HepG2 (cell line): ENCODE measurements around the gene RORC. TPM values are rescaled to one million over a fixed set of nuclear protein-coding genes. Genes with fewer than 3 reads are reported as not detected.

Source experiments
- ARID2 ChIP-seq: sonication (generic); formaldehyde crosslinking; IDR thresholded peaks from 2 replicates; pipeline ENCODE4 v1.8.1; 2022; ENCODE audit warnings: mild to moderate bottlenecking, missing genetic modification reagents, borderline replicate concordance
- BCL3 ChIP-seq: sonication (generic); formaldehyde crosslinking; IDR thresholded peaks from 2 replicates; pipeline ENCODE4 v1.5.1; 2020; ENCODE audit warnings: mild to moderate bottlenecking, missing genetic modification reagents, moderate library complexity
- E2F5 ChIP-seq: sonication (generic); formaldehyde crosslinking; conservative IDR thresholded peaks from 2 replicates; pipeline ENCODE4 v1.4.0; 2020; ENCODE audit warnings: missing genetic modification reagents
- ETS1 ChIP-seq: sonication (generic); formaldehyde crosslinking; IDR thresholded peaks from 2 replicates; pipeline ENCODE4 v1.4.0; 2020; ENCODE audit warnings: missing genetic modification reagents
- HHEX ChIP-seq: IDR thresholded peaks from 2 replicates; pipeline ENCODE4 v1.6.1; 2016; ENCODE audit warnings: control low read depth
- HNRNPLL ChIP-seq: fragments of 200-400 bp; formaldehyde crosslinking; IDR thresholded peaks from 2 replicates; pipeline ENCODE4 v1.6.1; 2017; ENCODE audit warnings: mild to moderate bottlenecking, low read depth, low read length; ENCODE audit not compliant: poor library complexity, severe bottlenecking
- IKZF4 ChIP-seq: sonication (generic); formaldehyde crosslinking; IDR thresholded peaks from 2 replicates; pipeline ENCODE4 v1.5.1; 2020; ENCODE audit warnings: borderline replicate concordance, mild to moderate bottlenecking, low read depth, missing genetic modification reagents; ENCODE audit errors: not compliant biosample characterization
- MZF1 ChIP-seq: sonication (generic); formaldehyde crosslinking; IDR thresholded peaks from 2 replicates; pipeline ENCODE4 v1.8.1; 2023; ENCODE audit warnings: mild to moderate bottlenecking, missing genetic modification reagents, borderline replicate concordance
- SALL1 ChIP-seq: sonication (generic); formaldehyde crosslinking; IDR thresholded peaks from 2 replicates; pipeline ENCODE4 v1.8.0; 2022; ENCODE audit warnings: mild to moderate bottlenecking, missing genetic modification reagents
- ZFP37 ChIP-seq: sonication (generic); formaldehyde crosslinking; IDR thresholded peaks from 2 replicates; pipeline ENCODE4 v1.4.0; 2020; ENCODE audit warnings: missing genetic modification reagents, borderline replicate concordance
- ZNF496 ChIP-seq: sonication (generic); formaldehyde crosslinking; IDR thresholded peaks from 2 replicates; pipeline ENCODE4 v1.8.1; 2023; ENCODE audit warnings: mild to moderate bottlenecking, moderate library complexity, missing genetic modification reagents; ENCODE audit not compliant: insufficient replicate concordance
- ZNF639 ChIP-seq: conservative IDR thresholded peaks from 2 replicates; pipeline ENCODE4 v1.6.1; 2018; ENCODE audit warnings: missing genetic modification reagents
- ZNF775 ChIP-seq: sonication (generic); formaldehyde crosslinking; IDR thresholded peaks from 2 replicates; pipeline ENCODE4 v1.4.0; 2020; ENCODE audit warnings: missing genetic modification reagents, mild to moderate bottlenecking, moderate library complexity, borderline replicate concordance
- ZNF883 ChIP-seq: sonication (generic); formaldehyde crosslinking; IDR thresholded peaks from 2 replicates; pipeline ENCODE4 v1.5.1; 2020; ENCODE audit warnings: mild to moderate bottlenecking, missing genetic modification reagents; ENCODE audit errors: not compliant biosample characterization
- polyA plus RNA-seq, 8 experiments: library from polyadenylated mRNA; depleted of rRNA in 3 of 8; stranded (reverse) in 7 of 8; unstranded in 1 of 8; fragments of >200 nt; fragmentation: Illumina TruSeq in 4 of 8; extraction: Trizol in 4 of 8; gene quantifications; 2 replicates each; pipeline versions ENCODE4 v1.2.1 to v1.2.3, GENCODE V29; 2011 to 2016; ENCODE audit warnings: low read depth in 4 of 8, missing spikeins in 1 of 8, mixed read lengths in 1 of 8; ENCODE audit not compliant: insufficient read depth in 1 of 8
- total RNA-seq, 5 experiments: library from RNA; depleted of rRNA; stranded (reverse); fragments of >200 nt; fragmentation: Illumina TruSeq; extraction: Trizol; gene quantifications; 2 replicates each; pipeline ENCODE4 v1.2.3, GENCODE V29; 2016; ENCODE audit warnings: low read depth in 1 of 5
- TF ChIP-seq, protein P1 (sequence below): sonication (generic); formaldehyde crosslinking; IDR thresholded peaks from 2 replicates; pipeline ENCODE4 v1.5.0; 2020; ENCODE audit warnings: mild to moderate bottlenecking, missing genetic modification reagents
- TF ChIP-seq, protein P2 (sequence below): sonication (generic); formaldehyde crosslinking; IDR thresholded peaks from 2 replicates; pipeline ENCODE4 v1.4.0; 2020; ENCODE audit warnings: missing genetic modification reagents

RORC gene
- total and polyA plus RNA-seq, 2 of the 13 experiments (the other 11 are each of a cell fraction or from before 2014, with no cell fraction given): 2.5 to 6.5 TPM

GRCh38 chr1:151762941-151763921, 68.4 kb downstream of the RORC start, which contains the start of gene MRPL9 (continued):
- TF ChIP-seq, protein P1, sequence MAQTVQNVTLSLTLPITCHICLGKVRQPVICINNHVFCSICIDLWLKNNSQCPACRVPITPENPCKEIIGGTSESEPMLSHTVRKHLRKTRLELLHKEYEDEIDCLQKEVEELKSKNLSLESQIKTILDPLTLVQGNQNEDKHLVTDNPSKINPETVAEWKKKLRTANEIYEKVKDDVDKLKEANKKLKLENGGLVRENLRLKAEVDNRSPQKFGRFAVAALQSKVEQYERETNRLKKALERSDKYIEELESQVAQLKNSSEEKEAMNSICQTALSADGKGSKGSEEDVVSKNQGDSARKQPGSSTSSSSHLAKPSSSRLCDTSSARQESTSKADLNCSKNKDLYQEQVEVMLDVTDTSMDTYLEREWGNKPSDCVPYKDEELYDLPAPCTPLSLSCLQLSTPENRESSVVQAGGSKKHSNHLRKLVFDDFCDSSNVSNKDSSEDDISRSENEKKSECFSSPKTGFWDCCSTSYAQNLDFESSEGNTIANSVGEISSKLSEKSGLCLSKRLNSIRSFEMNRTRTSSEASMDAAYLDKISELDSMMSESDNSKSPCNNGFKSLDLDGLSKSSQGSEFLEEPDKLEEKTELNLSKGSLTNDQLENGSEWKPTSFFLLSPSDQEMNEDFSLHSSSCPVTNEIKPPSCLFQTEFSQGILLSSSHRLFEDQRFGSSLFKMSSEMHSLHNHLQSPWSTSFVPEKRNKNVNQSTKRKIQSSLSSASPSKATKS (CRISPR knock-in tag): peak; percentile 75; the same call in 1 of the 2 replicates
- TF ChIP-seq IKZF4: peak; percentile 56
- peak; percentile 79 for TF ChIP-seq ZNF883 (CRISPR knock-in tag)
- TF ChIP-seq E2F5: 0 out of 2 replicates have a peak, but pooled peaks have one; percentile 53
- peak; percentile 61; the same call in 1 of the 2 replicates for TF ChIP-seq SALL1
- no peak for TF ChIP-seq ZFP37 (CRISPR knock-in tag)
- no peak for TF ChIP-seq ZNF496
- no peak for TF ChIP-seq HHEX
- TF ChIP-seq HNRNPLL: peak; percentile 37
- TF ChIP-seq ARID2 (CRISPR knock-in tag): peak; percentile 97
- TF ChIP-seq MZF1 (CRISPR knock-in tag): 0 out of 2 replicates have a peak, but pooled peaks have one; percentile 70
- TF ChIP-seq ZNF775 (CRISPR knock-in tag): no peak
- no peak for TF ChIP-seq ETS1
- TF ChIP-seq, protein P2, sequence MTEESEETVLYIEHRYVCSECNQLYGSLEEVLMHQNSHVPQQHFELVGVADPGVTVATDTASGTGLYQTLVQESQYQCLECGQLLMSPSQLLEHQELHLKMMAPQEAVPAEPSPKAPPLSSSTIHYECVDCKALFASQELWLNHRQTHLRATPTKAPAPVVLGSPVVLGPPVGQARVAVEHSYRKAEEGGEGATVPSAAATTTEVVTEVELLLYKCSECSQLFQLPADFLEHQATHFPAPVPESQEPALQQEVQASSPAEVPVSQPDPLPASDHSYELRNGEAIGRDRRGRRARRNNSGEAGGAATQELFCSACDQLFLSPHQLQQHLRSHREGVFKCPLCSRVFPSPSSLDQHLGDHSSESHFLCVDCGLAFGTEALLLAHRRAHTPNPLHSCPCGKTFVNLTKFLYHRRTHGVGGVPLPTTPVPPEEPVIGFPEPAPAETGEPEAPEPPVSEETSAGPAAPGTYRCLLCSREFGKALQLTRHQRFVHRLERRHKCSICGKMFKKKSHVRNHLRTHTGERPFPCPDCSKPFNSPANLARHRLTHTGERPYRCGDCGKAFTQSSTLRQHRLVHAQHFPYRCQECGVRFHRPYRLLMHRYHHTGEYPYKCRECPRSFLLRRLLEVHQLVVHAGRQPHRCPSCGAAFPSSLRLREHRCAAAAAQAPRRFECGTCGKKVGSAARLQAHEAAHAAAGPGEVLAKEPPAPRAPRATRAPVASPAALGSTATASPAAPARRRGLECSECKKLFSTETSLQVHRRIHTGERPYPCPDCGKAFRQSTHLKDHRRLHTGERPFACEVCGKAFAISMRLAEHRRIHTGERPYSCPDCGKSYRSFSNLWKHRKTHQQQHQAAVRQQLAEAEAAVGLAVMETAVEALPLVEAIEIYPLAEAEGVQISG (CRISPR knock-in tag): peak; percentile 87
- peak; percentile 67; the same call in 1 of the 2 replicates for TF ChIP-seq BCL3 (CRISPR knock-in tag)
- no peak; the same call in 1 of the 2 replicates for TF ChIP-seq ZNF639 (CRISPR knock-in tag)
